ENCODE results near the gene GPT2. TPM values are rescaled to one million over a fixed set of nuclear protein-coding genes. Genes with fewer than 3 reads are reported as not detected.

Gene GPT2
- total RNA-seq, 1 donor from 2014 or later: 18.4 TPM

- Histone ChIP-seq H3K27ac (no peak overlapping the region), H3K36me3 (no peaks in the 10 kb centered on the region), H3K4me3 (no peak overlapping the region), H3K27me3 (no peaks in the 10 kb centered on the region), H3K9me3 (no peaks in the 10 kb centered on the region), H3K4me1 (no peaks in the 10 kb centered on the region)
- intact Hi-C loops (cut with DNase I): no loop called here
- no peak for TF ChIP-seq POLR2A (IDR thresholded peaks at IDR 0.05)
- no peak for TF ChIP-seq POLR2AphosphoS5 (IDR thresholded peaks at IDR 0.05; ENCODE audit: insufficient read depth in 1 of 2, low read depth in 1 of 2)
- peak in 2 of 3 experiments; percentile 17 to 19 for TF ChIP-seq CTCF (IDR thresholded peaks at IDR 0.05)
- no peak for DNase-seq (ENCODE audit: extremely low spot score in 2 of 2)
Measured at GRCh38 chr16:46947900-46948547, 63.9 kb downstream of the GPT2 start.

- intact Hi-C loops (cut with DNase I): no loop called here
- Histone ChIP-seq H3K27me3 (no peaks in the 10 kb centered on the region), H3K36me3 (no peaks in the 10 kb centered on the region), H3K27ac (no peak overlapping the region), H3K9me3 (no peaks in the 10 kb centered on the region), H3K4me1 (no peaks in the 10 kb centered on the region), H3K4me3 (no peak overlapping the region)
- TF ChIP-seq CTCF (IDR thresholded peaks at IDR 0.05) (no peak), POLR2A (IDR thresholded peaks at IDR 0.05) (no peak), POLR2AphosphoS5 (IDR thresholded peaks at IDR 0.05; ENCODE audit: insufficient read depth in 1 of 2, low read depth in 1 of 2) (no peak)
- no peak for DNase-seq (ENCODE audit: extremely low spot score in 2 of 2)
Measured at GRCh38 chr16:46948548-46949166, 64.5 kb downstream of the GPT2 start.

- Histone ChIP-seq H3K27me3 (no peaks in the 10 kb centered on the region), H3K27ac (no peak overlapping the region), H3K36me3 (no peaks in the 10 kb centered on the region), H3K4me3 (no peak overlapping the region), H3K4me1 (no peaks in the 10 kb centered on the region), H3K9me3 (no peaks in the 10 kb centered on the region)
- no peak for DNase-seq (ENCODE audit: extremely low spot score in 2 of 2)
- intact Hi-C loops (cut with DNase I): no loop called here
- TF ChIP-seq CTCF (IDR thresholded peaks at IDR 0.05): no peak
- no peak for TF ChIP-seq POLR2A (IDR thresholded peaks at IDR 0.05)
- no peak for TF ChIP-seq POLR2AphosphoS5 (IDR thresholded peaks at IDR 0.05; ENCODE audit: insufficient read depth in 1 of 2, low read depth in 1 of 2)
Measured at GRCh38 chr16:46949241-46949892, 65.2 kb downstream of the GPT2 start.

GRCh38 chr16:46950009-46950408 is 65.8 kb downstream of the GPT2 start:
- H3K27me3 ChIP-seq: no peaks in the 10 kb centered on the region
- no peaks in the 10 kb centered on the region for H3K4me1 ChIP-seq
- no peak for TF ChIP-seq CTCF (IDR thresholded peaks at IDR 0.05)
- no peak overlapping the region for H3K4me3 ChIP-seq
- intact Hi-C loops (cut with DNase I): no loop called here
- H3K36me3 ChIP-seq: no peaks in the 10 kb centered on the region
- no peak overlapping the region for H3K27ac ChIP-seq
- no peak for DNase-seq (ENCODE audit: extremely low spot score in 2 of 2)
- no peaks in the 10 kb centered on the region for H3K9me3 ChIP-seq

GRCh38 chr16:46954562-46954961 is 70.4 kb downstream of the GPT2 start:
- intact Hi-C loops (cut with DNase I): no loop called here
- no peaks in the 10 kb centered on the region for H3K4me1 ChIP-seq
- no peak for TF ChIP-seq POLR2AphosphoS5 (IDR thresholded peaks at IDR 0.05; ENCODE audit: insufficient read depth in 1 of 2, low read depth in 1 of 2)
- no peak for TF ChIP-seq CTCF (IDR thresholded peaks at IDR 0.05)
- no peak for TF ChIP-seq POLR2A (IDR thresholded peaks at IDR 0.05)
- no peaks in the 10 kb centered on the region for H3K9me3 ChIP-seq
- peaks cover 0 to 30% of the 10 kb centered on the region in 2 donors for H3K36me3 ChIP-seq
- no peak overlapping the region for H3K4me3 ChIP-seq
- no peak overlapping the region for H3K27ac ChIP-seq
- no peak for DNase-seq (ENCODE audit: extremely low spot score in 2 of 2)
- H3K27me3 ChIP-seq: no peaks in the 10 kb centered on the region

Measured in vagina (tissue), 2 donors.